IMR-90 (cell line): ENCODE measurements around the gene MSI2. TPM values are rescaled to one million over a fixed set of nuclear protein-coding genes. Genes with fewer than 3 reads are reported as not detected.

ENCODE experiments used
- ATAC-seq: fragments of 200-7000 bp; cut with Tn5 transposase; 2 replicates; pipeline ENCODE4 v1.9.1; 2020; ENCODE audit warnings: low read depth, mild to moderate bottlenecking, moderate library complexity
- BruUV-seq: library from RNA; stranded (reverse); fragments of 400-500 nt; replicated peaks from 2 replicates; lab custom pipeline; 2021; lab: Mats Ljungman, UMichigan
- CTCF ChIA-PET: fragments of 300-600 bp; formaldehyde crosslinking; extraction: SDS; loops from one replicate; lab custom pipeline; 2021; ENCODE audit warnings: antibody characterized with exemption; lab: Yijun Ruan, JAX
- POLR2A ChIA-PET: fragments of 300-600 bp; sonication (Branson Sonifier 250); formaldehyde crosslinking; loops from one replicate; lab custom pipeline; 2022; ENCODE audit warnings: antibody characterized with exemption; ENCODE audit not compliant: unreplicated experiment; lab: Charles Lee
- DNase-seq: peaks from one replicate; pipeline ENCODE4 v3.0.0; 2013
- H2AFZ ChIP-seq: replicated peaks from 2 replicates; pipeline ENCODE3; 2013; ENCODE audit warnings: low read length, mild to moderate bottlenecking; ENCODE audit not compliant: poor library complexity
- H2AK5ac ChIP-seq: 2 replicates; pipeline ENCODE4 v1.6.1; 2013; ENCODE audit warnings: low read depth, low read length, inconsistent platforms
- H2AK9ac ChIP-seq: replicated peaks from 2 replicates; pipeline ENCODE3; 2013; ENCODE audit warnings: mild to moderate bottlenecking, low read depth, low read length, moderate library complexity; ENCODE audit not compliant: poor library complexity
- H2BK120ac ChIP-seq: 2 replicates; pipeline ENCODE4 v1.6.1; 2013; ENCODE audit warnings: low read depth, low read length, inconsistent platforms
- H2BK15ac ChIP-seq: 3 replicates; pipeline ENCODE4 v1.6.1; 2013; ENCODE audit warnings: low read depth, low read length, inconsistent platforms
- H2BK20ac ChIP-seq: 2 replicates; pipeline ENCODE4 v1.6.1; 2013; ENCODE audit warnings: low read depth, mild to moderate bottlenecking, inconsistent platforms, low read length, moderate library complexity
- H2BK5ac ChIP-seq: 2 replicates; pipeline ENCODE4 v1.6.1; 2013; ENCODE audit warnings: mild to moderate bottlenecking, low read depth, low read length, inconsistent platforms; ENCODE audit not compliant: poor library complexity, severe bottlenecking
- H3K14ac ChIP-seq: replicated peaks from 2 replicates; pipeline ENCODE4 v1.6.1; 2013; ENCODE audit warnings: low read depth, low read length, inconsistent platforms
- H3K18ac ChIP-seq: 2 replicates; pipeline ENCODE4 v1.6.1; 2013; ENCODE audit warnings: low read depth, low read length, control low read depth
- H3K23ac ChIP-seq: 2 replicates; pipeline ENCODE4 v1.6.1; 2013; ENCODE audit warnings: low read depth, low read length, inconsistent platforms
- H3K27ac ChIP-seq: 2 replicates; pipeline ENCODE4 v1.5.1; 2013; ENCODE audit warnings: mild to moderate bottlenecking, control low read depth, low read length; ENCODE audit not compliant: insufficient read depth
- H3K27me3 ChIP-seq: 2 replicates; pipeline ENCODE4 v1.6.1; 2013; ENCODE audit warnings: low read length; ENCODE audit not compliant: control insufficient read depth, insufficient read depth
- H3K36me3 ChIP-seq: 2 replicates; pipeline ENCODE4 v1.6.1; 2013; ENCODE audit warnings: low read length, mixed read lengths; ENCODE audit not compliant: control insufficient read depth, insufficient read depth
- H3K4ac ChIP-seq: 2 replicates; pipeline ENCODE4 v1.6.1; 2013; ENCODE audit warnings: low read depth, low read length, inconsistent platforms
- H3K4me1 ChIP-seq: 2 replicates; pipeline ENCODE4 v1.6.1; 2013; ENCODE audit warnings: low read length, mixed read lengths; ENCODE audit not compliant: control insufficient read depth, insufficient read depth
- H3K4me2 ChIP-seq: 2 replicates; pipeline ENCODE4 v1.6.1; 2013; ENCODE audit warnings: low read depth, mild to moderate bottlenecking, control low read depth, low read length, moderate library complexity
- H3K4me3 ChIP-seq: 2 replicates; pipeline ENCODE4 v1.5.1; 2013; ENCODE audit warnings: low read depth, mild to moderate bottlenecking, control low read depth, low read length, moderate library complexity; ENCODE audit not compliant: insufficient read depth
- H3K56ac ChIP-seq: 2 replicates; pipeline ENCODE4 v1.6.1; 2013; ENCODE audit warnings: low read length, inconsistent platforms; ENCODE audit not compliant: insufficient read depth; ENCODE audit errors: extremely low read depth
- H3K79me1 ChIP-seq, 2 experiments: 2 replicates each; pipeline ENCODE4 v1.6.1; 2013; ENCODE audit warnings: low read length in 2 of 2, inconsistent platforms in 1 of 2, low read depth in 1 of 2
- H3K9ac ChIP-seq: 2 replicates; pipeline ENCODE4 v1.6.1; 2013; ENCODE audit warnings: low read depth, low read length, control low read depth
- H3K9me1 ChIP-seq: 2 replicates; pipeline ENCODE4 v1.6.1; 2013; ENCODE audit warnings: low read length, inconsistent platforms; ENCODE audit not compliant: insufficient read depth
- H3K9me3 ChIP-seq: 2 replicates; pipeline ENCODE4 v1.6.1; 2013; ENCODE audit warnings: low read length; ENCODE audit not compliant: control insufficient read depth, insufficient read depth
- H4K20me1 ChIP-seq: 2 replicates; pipeline ENCODE4 v1.6.1; 2013; ENCODE audit warnings: low read length, inconsistent platforms; ENCODE audit not compliant: insufficient read depth
- H4K5ac ChIP-seq: 2 replicates; pipeline ENCODE4 v1.6.1; 2013; ENCODE audit warnings: mild to moderate bottlenecking, low read depth, low read length, control low read depth
- H4K8ac ChIP-seq, 2 experiments: 2 replicates each; pipeline ENCODE4 v1.6.1; 2013; ENCODE audit warnings: low read depth in 2 of 2, low read length in 2 of 2, control low read depth in 1 of 2, inconsistent platforms in 1 of 2
- H4K91ac ChIP-seq: 2 replicates; pipeline ENCODE4 v1.6.1; 2013; ENCODE audit warnings: low read depth, low read length, inconsistent platforms; ENCODE audit not compliant: insufficient read depth
- RCOR1 ChIP-seq: IDR thresholded peaks from 2 replicates; pipeline ENCODE4 v1.6.1; 2012; ENCODE audit warnings: mild to moderate bottlenecking, low read length, improper control_type of control experiment; ENCODE audit not compliant: insufficient replicate concordance
- RFX5 ChIP-seq: IDR thresholded peaks from 2 replicates; pipeline ENCODE4 v1.8.0; 2012; ENCODE audit warnings: low read depth, mild to moderate bottlenecking, low read length, moderate library complexity
- WGBS, 2 experiments: methylation state at CpG; one replicate each; pipeline versions ENCODE4 v1.1.5 to v1.1.7; 2013; ENCODE audit warnings: missing lambda C conversion rate in 2 of 2; ENCODE audit not compliant: insufficient read length in 1 of 2; ENCODE audit errors: extremely low coverage in 2 of 2; 5-methylcytosine and 5-hydroxymethylcytosine counted together
- dilution Hi-C: fragments of 300-500 bp; cut with HindIII; formaldehyde crosslinking; loops from one replicate; pipeline ENCODE4 v1.14.3; 2018; ENCODE audit warnings: low sequenced_read_pairs; ENCODE audit not compliant: unreplicated experiment
- in situ Hi-C: fragments of 300-500 bp; cut with MboI; formaldehyde crosslinking; loops from 3 replicates; pipeline ENCODE4 v1.14.3; 2019; ENCODE audit warnings: low sequenced_read_pairs, inconsistent platforms, mixed read lengths
- intact Hi-C: fragments of 100-400 bp; cut with micrococcal nuclease; formaldehyde crosslinking; loops from 2 replicates; pipeline ENCODE4 v1.10.0; 2022
- polyA plus RNA-seq, 3 experiments: library from polyadenylated mRNA; depleted of rRNA; stranded (reverse); fragments of >200 nt; gene quantifications; 2 replicates each; pipeline ENCODE4 v1.2.3, GENCODE V29; 2012; ENCODE audit warnings: low replicate concordance in 1 of 3
- total RNA-seq: library from RNA; depleted of rRNA; stranded (reverse); fragments of >200 nt; gene quantifications from 2 replicates; pipeline ENCODE4 v1.2.3, GENCODE V29; 2012

Gene MSI2
- total and polyA plus RNA-seq, 2 of the 4 experiments (the other 2 are of a cell fraction) = 13.0 to 16.0 TPM

DNA sequence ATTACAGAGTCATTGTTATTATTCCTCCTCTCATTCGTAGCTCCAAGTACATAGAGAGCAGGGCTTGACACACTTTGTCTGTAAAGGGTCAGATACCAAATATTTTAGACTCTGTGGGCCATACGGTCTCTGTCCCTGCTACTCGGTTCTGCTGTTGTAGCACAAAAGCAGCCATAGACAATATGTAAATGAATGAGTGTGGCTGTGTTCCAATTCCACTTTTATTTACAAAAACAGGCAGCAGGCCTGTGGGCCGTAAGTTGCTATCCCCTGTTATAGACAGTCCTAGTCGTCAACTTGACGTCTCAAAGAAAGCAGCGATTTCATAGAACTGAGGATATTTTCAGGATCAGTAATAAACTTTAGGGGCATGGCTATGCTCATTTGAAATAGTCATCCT, 161.6 kb downstream of the MSI2 start:
- no TSS peak for BruUV-seq
- no peak overlapping the region for H3K56ac ChIP-seq
- no peaks in the 10 kb centered on the region for H3K9me3 ChIP-seq
- no peak overlapping the region for H2AK5ac ChIP-seq
- H3K4me2 ChIP-seq = no peak overlapping the region
- H3K18ac ChIP-seq = no peak overlapping the region
- H3K14ac ChIP-seq = no peak overlapping the region
- no peak overlapping the region for H3K4me3 ChIP-seq
- dilution Hi-C loops = no loop called here
- no peak overlapping the region for H4K8ac ChIP-seq
- no peak overlapping the region for H2AFZ ChIP-seq
- H2AK9ac ChIP-seq = no peak overlapping the region
- H3K27ac ChIP-seq = no peak overlapping the region
- WGBS, 2 experiments = no CpG with 5 or more reads among the region's 7 CpGs
- no peak overlapping the region for H4K91ac ChIP-seq
- H3K4me1 ChIP-seq = no peaks in the 10 kb centered on the region; the same call in 1 of the 2 replicates
- intact Hi-C loops = no loop called here
- no peak overlapping the region for H2BK120ac ChIP-seq
- no peak overlapping the region for H3K23ac ChIP-seq
- no peaks in the 10 kb centered on the region for H3K36me3 ChIP-seq
- no peak for DNase-seq
- ChIA-PET POLR2A (no interaction called here), CTCF (no interaction called here)
- TF ChIP-seq RCOR1 (no peak), RFX5 (no peak)
- no peak overlapping the region for H2BK20ac ChIP-seq
- no peaks in the 10 kb centered on the region for H4K20me1 ChIP-seq
- no peak for ATAC-seq
- H2BK5ac ChIP-seq = no peak overlapping the region
- H4K5ac ChIP-seq = no peak overlapping the region
- H3K4ac ChIP-seq = no peak overlapping the region
- H3K27me3 ChIP-seq = no peaks in the 10 kb centered on the region
- no peak overlapping the region for H3K9ac ChIP-seq
- in situ Hi-C loops = no loop called here
- H3K9me1 ChIP-seq = 0 out of 2 replicates have a peak, but pooled peaks cover 4% of the 10 kb centered on the region
- peaks cover 0 to 3% of the 10 kb centered on the region in 2 experiments; a peak in 1 of 4 replicates for H3K79me1 ChIP-seq
- no peak overlapping the region for H2BK15ac ChIP-seq
